ENCODE measurements around the gene TMEM232. TPM values are rescaled to one million over a fixed set of nuclear protein-coding genes. Genes with fewer than 3 reads are reported as not detected.
A peak's percentile ranks its signal among the peaks of the same experiment; 100 is the strongest.

Gene TMEM232
- total RNA-seq, 1 experiment from 2014 or later: 0.21 TPM

GRCh38 chr5:110594866-110595265 is 131.6 kb downstream of the TMEM232 start:
- Histone ChIP-seq H3K9me3 (ENCODE audit: control insufficient read depth, insufficient read depth, low read depth, low read length) (no peaks in the 10 kb centered on the region), H3K27ac (ENCODE audit: low read length) (no peak overlapping the region), H3K4me1 (ENCODE audit: control insufficient read depth, insufficient read depth, low read length) (no peaks in the 10 kb centered on the region), H3K4me3 (ENCODE audit: low read depth in 2 of 2, low read length in 2 of 2) (no peak overlapping the region), H3K36me3 (ENCODE audit: control insufficient read depth, insufficient read depth, low read length) (no peaks in the 10 kb centered on the region), H3K27me3 (ENCODE audit: control insufficient read depth, insufficient read depth, low read length) (no peaks in the 10 kb centered on the region)
- in situ Hi-C loops (cut with HindIII; ENCODE audit: low pct_unique_long_range_greater_than_20kb, low sequenced_read_pairs): no loop called here
- DNase-seq (ENCODE audit: low read depth, low spot score) (no peak), ATAC-seq (no peak)
- TF ChIP-seq REST (IDR thresholded peaks at IDR 0.05; ENCODE audit: insufficient read depth in 1 of 2, low read depth in 2 of 2, low read length in 1 of 2) (no peak), CTCF (IDR thresholded peaks at IDR 0.05) (no peak), SIN3A (IDR thresholded peaks at IDR 0.05; ENCODE audit: borderline replicate concordance, insufficient read depth, low read depth, low read length) (no peak), TCF7L2 (IDR thresholded peaks at IDR 0.05; ENCODE audit: low read depth, low read length) (no peak), POLR2AphosphoS5 (IDR thresholded peaks at IDR 0.05; ENCODE audit: low read depth, low read length) (no peak)
- no TSS peak for BruUV-seq (replicated peaks)
- ChIA-PET CTCF (no interaction called here), POLR2A (no interaction called here)
- intact Hi-C loops (cut with micrococcal nuclease; ENCODE audit: unreplicated experiment): no loop called here

- peak; percentile 7 for DNase-seq (ENCODE audit: low read depth, low spot score)
- CTCF ChIA-PET: no interaction called here
These were observed 136.3 kb downstream of the TMEM232 start for GRCh38 chr5:110590187-110590586.

More at GRCh38 chr5:110590187-110590586, 136.3 kb downstream of the TMEM232 start:
- TF ChIP-seq SIN3A (IDR thresholded peaks at IDR 0.05; ENCODE audit: borderline replicate concordance, insufficient read depth, low read depth, low read length): no peak
- peak; percentile 49 for TF ChIP-seq CTCF (IDR thresholded peaks at IDR 0.05)
- no peak for TF ChIP-seq TCF7L2 (IDR thresholded peaks at IDR 0.05; ENCODE audit: low read depth, low read length)
- TF ChIP-seq REST (IDR thresholded peaks at IDR 0.05; ENCODE audit: insufficient read depth in 1 of 2, low read depth in 2 of 2, low read length in 1 of 2): no peak
- POLR2A ChIA-PET: no interaction called here
- Histone ChIP-seq H3K27me3 (ENCODE audit: control insufficient read depth, insufficient read depth, low read length) (no peaks in the 10 kb centered on the region), H3K27ac (ENCODE audit: low read length) (no peak overlapping the region), H3K9me3 (ENCODE audit: control insufficient read depth, insufficient read depth, low read depth, low read length) (no peaks in the 10 kb centered on the region), H3K4me1 (ENCODE audit: control insufficient read depth, insufficient read depth, low read length) (no peaks in the 10 kb centered on the region), H3K36me3 (ENCODE audit: control insufficient read depth, insufficient read depth, low read length) (no peaks in the 10 kb centered on the region), H3K4me3 (ENCODE audit: low read depth in 2 of 2, low read length in 2 of 2) (no peak overlapping the region)
- in situ Hi-C loops (cut with HindIII; ENCODE audit: low pct_unique_long_range_greater_than_20kb, low sequenced_read_pairs): no loop called here
- BruUV-seq (replicated peaks): no TSS peak
- intact Hi-C loops (cut with micrococcal nuclease; ENCODE audit: unreplicated experiment): no loop called here
- peak; percentile 74; the same call in 1 of the 2 replicates for ATAC-seq

Measured in Panc1 (cell line).